Choroid plexus epithelial cell (primary cell): ENCODE data around the gene ASTL.

ENCODE experiments used
- DNase-seq: peaks from one replicate; pipeline ENCODE4 v3.0.0-alpha.2; 2010; ENCODE audit warnings: low read depth
- H3K4me3 ChIP-seq: 2 replicates; pipeline ENCODE4 v1.5.1; 2011; ENCODE audit warnings: low read depth, mild to moderate bottlenecking, control low read depth, low read length, moderate library complexity
- TF ChIP-seq, protein P1 (sequence below): conservative IDR thresholded peaks from 2 replicates; pipeline ENCODE4 v1.5.1; 2011; ENCODE audit warnings: low read depth, mild to moderate bottlenecking, control low read depth, inconsistent platforms, low read length, moderate library complexity

ASTL gene

DNA sequence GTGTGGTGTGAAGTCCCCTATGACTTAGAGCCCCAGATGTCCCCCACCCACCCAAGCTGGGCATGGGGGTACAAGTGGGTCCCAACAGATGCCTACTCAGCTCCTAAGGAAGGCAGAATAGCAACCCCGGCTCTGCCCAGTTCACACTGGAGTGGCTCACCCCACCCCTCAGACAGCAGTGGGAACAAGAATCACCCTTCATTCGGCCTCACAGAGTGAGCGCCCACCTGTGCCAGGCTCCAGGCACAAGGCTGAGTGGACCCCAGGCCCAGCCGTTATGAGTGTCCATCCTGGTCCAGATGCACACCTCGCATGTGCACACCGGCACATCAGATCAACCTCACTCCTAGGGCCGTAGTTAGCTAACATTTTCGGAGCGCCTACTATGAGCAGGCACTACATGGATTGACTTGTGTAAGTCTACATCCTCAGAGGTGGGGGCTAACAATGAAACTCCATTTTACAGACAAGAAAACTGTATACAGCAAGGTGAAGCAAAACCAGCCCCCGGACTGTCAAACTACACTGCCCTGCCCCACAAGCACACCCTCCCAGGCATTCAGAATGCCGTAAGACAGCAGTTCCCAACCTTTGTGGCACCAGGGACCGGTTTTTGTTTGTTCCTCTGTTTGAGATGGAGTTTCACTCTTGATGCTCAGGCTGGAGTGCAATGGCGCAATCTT lies 2.8 kb upstream of the ASTL start:
- H3K4me3 ChIP-seq: no peak overlapping the region
- DNase-seq: no peak

DNA sequence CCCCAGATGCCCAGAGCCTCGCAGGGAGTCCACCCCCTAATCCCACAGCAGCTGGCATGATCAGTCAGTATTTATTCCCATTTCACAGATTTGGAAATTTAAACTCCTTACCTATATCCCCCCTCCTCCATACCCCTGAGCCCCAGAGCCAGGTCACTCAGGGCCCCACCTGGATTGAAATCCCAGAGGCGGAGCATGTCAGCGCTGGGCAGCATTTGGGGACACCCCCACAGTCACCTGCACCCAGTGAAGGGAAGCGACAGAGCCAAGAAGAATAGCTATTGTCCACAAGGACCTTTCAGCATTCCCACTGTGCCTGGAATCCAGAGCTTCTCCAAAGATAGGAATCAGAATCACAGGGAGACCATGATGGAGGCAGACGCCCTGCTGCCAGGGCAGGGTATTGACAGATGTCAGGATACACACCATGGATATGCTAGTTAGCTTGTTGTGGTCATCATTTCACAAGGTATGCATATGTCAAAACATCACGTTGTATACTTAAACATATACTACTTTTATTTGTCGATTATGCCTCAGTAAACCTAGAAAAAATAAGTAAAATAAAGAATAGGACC lies 968 bp upstream of the ASTL start:
- DNase-seq: no peak
- no peak overlapping the region for H3K4me3 ChIP-seq
- TF ChIP-seq, protein P1, sequence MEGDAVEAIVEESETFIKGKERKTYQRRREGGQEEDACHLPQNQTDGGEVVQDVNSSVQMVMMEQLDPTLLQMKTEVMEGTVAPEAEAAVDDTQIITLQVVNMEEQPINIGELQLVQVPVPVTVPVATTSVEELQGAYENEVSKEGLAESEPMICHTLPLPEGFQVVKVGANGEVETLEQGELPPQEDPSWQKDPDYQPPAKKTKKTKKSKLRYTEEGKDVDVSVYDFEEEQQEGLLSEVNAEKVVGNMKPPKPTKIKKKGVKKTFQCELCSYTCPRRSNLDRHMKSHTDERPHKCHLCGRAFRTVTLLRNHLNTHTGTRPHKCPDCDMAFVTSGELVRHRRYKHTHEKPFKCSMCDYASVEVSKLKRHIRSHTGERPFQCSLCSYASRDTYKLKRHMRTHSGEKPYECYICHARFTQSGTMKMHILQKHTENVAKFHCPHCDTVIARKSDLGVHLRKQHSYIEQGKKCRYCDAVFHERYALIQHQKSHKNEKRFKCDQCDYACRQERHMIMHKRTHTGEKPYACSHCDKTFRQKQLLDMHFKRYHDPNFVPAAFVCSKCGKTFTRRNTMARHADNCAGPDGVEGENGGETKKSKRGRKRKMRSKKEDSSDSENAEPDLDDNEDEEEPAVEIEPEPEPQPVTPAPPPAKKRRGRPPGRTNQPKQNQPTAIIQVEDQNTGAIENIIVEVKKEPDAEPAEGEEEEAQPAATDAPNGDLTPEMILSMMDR: no peak

More for the DNA sequence above, 2.8 kb upstream of the ASTL start:
- TF ChIP-seq, protein P1: no peak

DNA sequence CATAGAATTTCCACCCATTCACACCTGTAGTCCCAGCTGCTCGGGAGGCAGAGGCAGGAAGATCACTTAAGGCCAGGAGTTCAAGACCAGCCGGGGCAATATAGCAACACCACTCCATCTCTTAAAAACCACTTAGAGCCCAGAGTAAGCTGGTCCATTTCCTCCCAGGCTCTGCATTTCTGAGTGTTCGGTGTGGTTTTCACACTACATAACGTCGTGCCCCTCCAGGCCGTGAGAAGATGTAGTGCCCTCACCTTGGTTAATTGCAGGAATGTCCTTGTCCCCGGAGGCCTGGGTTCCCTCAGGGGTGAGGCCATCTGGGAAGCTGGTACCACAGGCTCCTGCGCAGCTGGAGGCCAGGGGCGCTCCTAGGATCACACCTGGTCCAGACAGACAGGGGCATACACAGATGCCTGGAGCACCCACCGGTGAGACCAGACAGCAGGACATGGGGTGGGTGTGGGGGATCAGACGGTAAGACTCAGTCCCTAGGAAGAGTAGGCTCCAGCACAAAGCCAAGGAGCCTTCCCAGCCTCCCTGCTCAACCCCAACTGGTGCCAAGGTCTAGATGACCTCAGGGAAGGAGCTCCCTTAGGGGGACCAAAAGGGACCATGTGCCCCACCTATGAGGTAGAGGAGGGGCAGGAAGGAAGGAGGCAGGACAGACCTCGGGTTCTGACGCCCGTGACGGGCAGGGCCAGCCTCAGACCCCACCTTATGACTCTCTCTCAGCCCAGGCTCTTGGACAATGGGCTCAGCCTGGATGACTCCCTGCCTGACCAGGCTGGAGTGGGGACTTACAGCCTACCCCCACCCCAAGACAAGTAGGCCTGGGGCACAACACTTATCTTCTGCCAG lies 752 bp downstream of the ASTL start:
- H3K4me3 ChIP-seq: no peak overlapping the region
- TF ChIP-seq, protein P1: no peak
- no peak for DNase-seq

DNA sequence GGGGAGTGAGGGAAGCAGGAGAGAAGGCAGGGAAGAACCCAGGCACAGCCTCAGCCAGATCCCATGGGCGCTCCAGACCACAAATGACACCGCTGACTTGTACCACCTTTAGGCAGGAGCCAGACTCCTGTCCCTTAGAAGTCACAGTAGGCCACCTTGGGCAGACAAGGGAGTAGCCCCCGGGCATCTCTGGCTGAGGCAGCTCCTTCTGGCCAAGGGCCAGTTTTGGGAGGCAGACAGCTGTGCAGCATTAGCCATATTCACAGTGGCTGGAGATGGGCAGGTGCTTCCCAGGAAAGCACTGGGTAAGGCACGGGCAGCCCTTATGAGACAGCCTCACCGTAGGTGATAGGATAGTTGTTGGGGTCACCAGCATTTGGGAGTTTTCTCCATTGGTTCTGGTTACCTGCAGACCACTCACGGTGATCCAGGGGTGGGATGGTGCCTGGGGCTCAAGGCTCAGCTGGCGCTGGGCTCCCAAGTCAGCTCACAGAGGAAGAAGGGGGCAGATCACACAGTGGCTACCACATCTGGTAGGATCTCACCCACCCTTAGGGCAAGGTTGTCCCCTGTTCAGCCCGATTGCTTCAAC lies 2.1 kb downstream of the ASTL start:
- no peak overlapping the region for H3K4me3 ChIP-seq
- TF ChIP-seq, protein P1: no peak
- no peak for DNase-seq

DNA sequence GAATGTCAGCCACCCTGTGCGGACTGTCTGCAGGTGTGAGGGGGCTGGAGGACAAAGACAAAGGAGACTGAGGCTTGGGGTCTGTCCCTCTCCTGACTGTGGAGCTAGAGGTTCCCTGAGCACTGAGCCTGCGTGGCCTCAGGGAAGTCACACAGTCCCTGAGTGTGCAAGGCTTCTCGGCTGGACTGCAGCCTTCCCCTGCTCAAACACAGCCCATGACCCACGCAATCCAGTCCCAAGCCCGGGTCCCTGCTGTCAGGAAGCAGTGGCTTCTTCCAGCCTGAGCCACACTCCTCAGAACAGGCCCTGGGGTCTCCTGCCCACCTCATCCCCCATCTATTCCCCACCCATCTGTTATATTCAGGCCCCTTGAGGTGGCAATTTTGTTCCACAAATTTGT lies 2.7 kb downstream of the ASTL start:
- DNase-seq: no peak
- no peak overlapping the region for H3K4me3 ChIP-seq
- TF ChIP-seq, protein P1: no peak

DNA sequence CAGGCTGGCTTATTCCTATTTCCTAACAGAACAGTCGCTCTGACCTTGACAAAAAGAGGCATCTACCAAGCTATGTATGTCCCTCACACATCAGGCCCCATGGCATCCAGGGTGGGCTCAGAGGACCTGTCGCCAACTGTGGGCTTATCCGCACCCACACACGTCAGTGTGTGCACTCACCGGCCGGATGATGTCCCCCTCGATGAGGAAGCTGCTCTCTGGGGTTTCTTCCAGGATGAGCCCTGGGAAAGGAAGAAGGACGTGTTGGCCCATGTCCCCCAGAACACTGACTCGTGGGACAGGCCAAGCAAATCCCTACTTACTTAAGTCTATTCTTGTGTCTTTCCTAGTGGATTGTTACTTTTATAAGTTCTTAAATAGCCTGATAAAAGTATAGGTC lies 3.1 kb downstream of the ASTL start:
- DNase-seq: no peak
- TF ChIP-seq, protein P1: no peak
- H3K4me3 ChIP-seq: no peak overlapping the region
